Large intestine (tissue), 3 donors: ENCODE measurements around the gene SEMA3G. TPM values are rescaled to one million over a fixed set of nuclear protein-coding genes. Genes with fewer than 3 reads are reported as not detected.

Experiments used
- DNase-seq, 2 donors: peaks; one replicate each; pipeline versions ENCODE4 v3.0.0 to v3.0.0-alpha.2; 2013
- H3K27ac ChIP-seq: one replicate; pipeline ENCODE4 v1.5.1; 2013; ENCODE audit warnings: low read length
- H3K27me3 ChIP-seq: 2 replicates; pipeline ENCODE4 v1.6.1; 2013; ENCODE audit warnings: low read length; ENCODE audit not compliant: control insufficient read depth, insufficient read depth
- H3K36me3 ChIP-seq: 2 replicates; pipeline ENCODE4 v1.6.1; 2013; ENCODE audit warnings: low read length; ENCODE audit not compliant: control insufficient read depth, insufficient read depth
- H3K4me1 ChIP-seq: one replicate; pipeline ENCODE4 v1.6.1; 2013; ENCODE audit warnings: low read length; ENCODE audit not compliant: control insufficient read depth, insufficient read depth
- H3K4me3 ChIP-seq: one replicate; pipeline ENCODE4 v1.5.1; 2013; ENCODE audit warnings: low read length
- H3K9me3 ChIP-seq: one replicate; pipeline ENCODE4 v1.6.1; 2013; ENCODE audit warnings: mild to moderate bottlenecking, low read depth, low read length, moderate library complexity; ENCODE audit not compliant: control insufficient read depth
- WGBS: methylation state at CpG from one replicate; pipeline ENCODE4 v1.1.5; 2013; ENCODE audit warnings: low lambda C conversion rate; ENCODE audit not compliant: insufficient coverage; 5-methylcytosine and 5-hydroxymethylcytosine counted together
- polyA plus RNA-seq: library from polyadenylated mRNA; unstranded; fragments of 120-200 nt; gene quantifications from one replicate; pipeline ENCODE4 v1.2.1, GENCODE V29; 2013

SEMA3G gene
- polyA plus RNA-seq, 1 donor, result 2.9 TPM

DNA sequence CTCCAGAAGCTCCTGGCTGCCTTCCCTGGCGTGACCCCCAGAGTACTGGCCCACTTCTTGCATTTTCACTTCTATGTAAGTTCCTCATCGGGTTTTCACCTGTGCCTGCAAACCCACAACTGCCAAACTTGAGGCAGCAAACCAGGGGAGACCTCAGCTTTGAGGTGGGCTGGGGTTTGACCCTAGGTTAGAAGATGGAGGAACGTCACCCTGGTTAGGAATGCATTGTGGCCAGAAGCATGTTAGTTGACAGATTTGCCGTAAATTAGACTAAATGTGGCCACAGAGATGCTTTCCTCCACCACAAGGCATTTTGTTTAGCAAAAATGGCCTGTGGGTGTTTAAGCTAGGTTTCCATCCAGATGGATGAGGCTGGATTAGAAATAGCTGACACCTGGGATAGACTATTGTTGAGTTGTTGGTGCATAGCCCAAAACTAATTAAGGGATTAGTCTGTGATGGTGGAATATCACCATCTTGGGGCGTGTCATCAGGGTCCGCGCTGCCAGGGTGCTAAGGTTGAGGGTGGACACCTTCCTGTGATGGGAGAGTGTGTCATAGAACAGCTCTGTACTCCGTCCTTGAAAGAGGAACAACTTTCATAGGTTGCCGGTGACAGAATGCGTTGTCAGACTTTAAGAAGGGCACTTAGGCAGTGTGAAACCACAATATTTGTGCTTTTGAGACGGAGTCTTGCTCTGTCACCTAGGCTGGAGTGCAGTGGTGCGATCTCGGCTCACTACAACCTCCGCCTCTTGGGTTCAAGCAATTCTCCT is 14.1 kb upstream of the SEMA3G start:
- peaks cover 44% of the 10 kb centered on the region for H3K36me3 ChIP-seq
- no peaks in the 10 kb centered on the region for H3K9me3 ChIP-seq
- no peak overlapping the region for H3K4me3 ChIP-seq
- no peaks in the 10 kb centered on the region for H3K27me3 ChIP-seq
- DNase-seq, result no peak
- H3K27ac ChIP-seq, result no peak overlapping the region
- WGBS, result no CpG with 5 or more reads among the region's 14 CpGs
- H3K4me1 ChIP-seq, result peaks cover 12% of the 10 kb centered on the region

DNA sequence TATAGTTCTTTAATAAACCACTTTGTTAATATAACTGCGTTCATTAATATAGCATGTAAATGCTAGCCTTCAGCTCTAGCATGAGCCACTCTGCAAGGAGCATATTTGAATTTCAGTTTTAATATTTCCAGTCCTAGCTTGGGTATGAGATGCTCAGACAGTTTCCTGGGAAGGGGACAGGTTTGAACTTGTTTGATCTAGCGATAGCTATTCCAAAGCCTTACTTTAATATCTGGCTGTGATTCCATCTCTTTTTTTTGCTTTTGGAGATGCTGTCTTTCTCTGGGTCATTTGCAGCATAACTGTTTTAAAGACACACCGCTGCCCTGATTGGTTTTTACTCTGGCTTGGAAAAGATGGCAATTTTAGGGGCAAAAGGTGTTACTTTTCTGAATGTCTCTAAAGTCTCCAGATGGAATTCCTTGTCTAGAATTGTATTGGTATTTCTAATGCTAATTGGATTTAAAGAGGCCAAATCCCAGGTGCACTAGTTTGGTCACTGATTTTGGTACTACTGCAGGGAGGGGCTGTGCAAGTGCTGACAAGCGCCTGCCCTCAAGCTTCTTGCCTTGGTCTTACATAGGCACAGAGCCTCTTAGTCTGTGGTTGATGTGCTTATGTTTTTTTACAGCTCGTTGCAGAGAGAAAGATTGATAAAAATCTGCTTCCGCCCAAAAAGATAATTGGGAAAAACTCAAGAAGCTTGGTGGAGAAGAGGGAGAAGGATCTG is 13.3 kb upstream of the SEMA3G start:
- WGBS, result 94% methylated on average over 2 of the region's 6 CpGs
- no peak for DNase-seq
- H3K27me3 ChIP-seq, result no peaks in the 10 kb centered on the region
- no peak overlapping the region for H3K4me3 ChIP-seq
- H3K9me3 ChIP-seq, result no peaks in the 10 kb centered on the region
- H3K4me1 ChIP-seq, result peaks cover 17% of the 10 kb centered on the region
- H3K27ac ChIP-seq, result no peak overlapping the region
- H3K36me3 ChIP-seq, result peaks cover 42% of the 10 kb centered on the region

DNA sequence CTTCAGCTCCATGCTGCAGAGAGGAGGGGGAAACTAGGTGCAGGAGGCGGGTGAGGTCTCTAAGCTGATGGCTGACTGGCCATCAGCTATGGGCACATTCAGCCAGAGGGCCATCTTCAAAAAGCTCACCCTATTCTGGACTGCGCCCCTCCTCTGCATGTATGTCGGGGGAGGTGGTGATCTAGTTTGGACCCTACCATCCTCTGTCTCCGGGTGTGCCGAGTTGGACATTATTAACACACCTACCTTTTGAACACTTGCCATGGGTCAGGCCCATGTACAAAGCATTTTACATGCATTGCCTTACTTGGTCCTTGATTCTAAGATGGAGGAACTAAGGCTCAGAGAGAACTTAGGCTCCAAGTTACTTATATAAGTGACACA is 11.9 kb upstream of the SEMA3G start:
- Histone ChIP-seq H3K27me3 (no peaks in the 10 kb centered on the region), H3K4me1 (peaks cover 22% of the 10 kb centered on the region), H3K36me3 (peaks cover 33% of the 10 kb centered on the region), H3K4me3 (peak overlapping the region; percentile 98), H3K9me3 (no peaks in the 10 kb centered on the region), H3K27ac (no peak overlapping the region)
- no CpG with 5 or more reads among the region's 5 CpGs for WGBS
- no peak for DNase-seq

DNA sequence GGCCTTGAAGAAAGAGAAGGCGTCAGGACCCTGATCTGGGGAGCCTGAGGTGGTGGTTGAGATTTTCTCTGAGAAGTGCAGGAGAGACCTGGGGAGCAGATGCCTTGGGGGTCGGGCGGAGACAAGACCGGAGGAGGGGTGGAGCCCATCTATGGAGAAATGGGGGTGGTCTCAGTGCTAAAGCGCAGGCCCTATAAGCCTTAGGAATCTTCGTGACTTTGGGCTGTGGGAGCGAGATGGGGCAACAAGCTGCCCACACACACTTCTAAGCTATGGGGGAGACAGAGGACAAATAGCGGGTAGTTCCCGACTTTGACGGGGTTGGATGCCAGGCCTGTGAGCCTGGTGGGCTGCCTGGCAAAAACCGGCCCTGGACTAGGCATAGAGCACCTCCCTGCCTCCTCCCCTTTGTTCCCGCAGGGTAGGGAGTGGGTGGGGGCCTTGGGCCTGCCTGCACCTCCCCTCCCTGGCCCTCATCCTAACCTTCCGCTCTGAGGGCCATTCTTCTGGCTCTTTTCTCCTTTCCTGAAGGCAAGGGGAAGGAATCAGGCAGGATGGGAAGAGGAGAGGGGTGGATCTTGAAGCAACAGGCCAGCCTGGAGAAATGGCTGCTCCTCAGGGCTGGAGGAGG is 11.4 kb upstream of the SEMA3G start:
- peak in 1 of 2 donors; percentile 43 for DNase-seq
- Histone ChIP-seq H3K4me1 (peaks cover 22% of the 10 kb centered on the region), H3K36me3 (peaks cover 32% of the 10 kb centered on the region), H3K4me3 (peak overlapping the region; percentile 98), H3K27ac (peak overlapping the region; percentile 70), H3K9me3 (no peaks in the 10 kb centered on the region), H3K27me3 (no peaks in the 10 kb centered on the region)
- WGBS, result no CpG with 5 or more reads among the region's 13 CpGs

DNA sequence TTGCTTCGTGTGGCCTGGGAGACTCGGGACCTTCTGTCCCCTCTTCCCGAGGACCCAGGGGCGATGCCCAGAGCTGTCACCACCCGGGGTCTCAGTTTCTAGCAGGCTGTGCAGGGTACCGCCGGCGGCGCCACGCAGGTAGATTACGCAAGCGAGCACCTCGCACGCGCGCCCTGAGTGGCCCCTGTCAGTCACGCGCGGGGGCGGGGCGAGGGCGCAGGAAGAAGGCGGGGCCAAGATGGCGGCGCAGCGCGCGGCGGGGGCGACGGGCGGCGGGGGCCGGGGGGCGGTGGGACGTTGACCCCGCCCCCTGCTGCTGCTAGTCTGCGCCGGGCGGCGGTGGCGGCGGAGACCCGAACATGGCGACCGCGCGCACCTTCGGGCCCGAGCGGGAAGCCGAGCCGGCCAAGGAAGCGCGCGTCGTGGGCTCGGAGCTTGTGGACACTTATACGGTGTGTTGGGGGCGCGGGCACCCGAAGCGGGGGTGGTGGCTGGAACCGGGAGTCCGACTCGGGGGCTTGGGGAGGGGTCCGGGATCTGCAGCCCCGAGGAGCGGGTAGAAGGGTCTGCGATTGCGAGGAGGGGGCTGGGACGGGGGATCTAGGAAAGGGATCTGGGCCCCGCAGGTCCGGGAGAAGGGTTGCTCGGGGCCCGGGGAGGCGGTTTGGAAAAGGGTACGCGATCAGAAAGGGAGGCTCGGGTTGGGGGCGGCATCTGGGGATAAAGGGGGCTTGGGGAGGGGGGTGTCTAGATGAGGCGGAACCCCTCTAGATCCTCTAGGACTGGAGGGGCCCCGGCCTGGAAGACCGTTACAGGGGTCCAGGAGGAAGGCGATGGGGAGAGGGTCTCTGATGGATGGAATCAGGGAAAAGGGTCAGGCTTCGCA is 10.6 kb upstream of the SEMA3G start, which contains the start of gene NISCH:
Gene NISCH (plus strand): TSS at position 322 of the 886 bp plus-strand sequence. CDS start 38 bp downstream, at position 360.
- peak; percentile 81 to 86 for DNase-seq
- Histone ChIP-seq H3K36me3 (peaks cover 25% of the 10 kb centered on the region), H3K9me3 (no peaks in the 10 kb centered on the region), H3K4me1 (peaks cover 22% of the 10 kb centered on the region), H3K27me3 (no peaks in the 10 kb centered on the region), H3K4me3 (peak within 1 kb of the TSS; percentile 98), H3K27ac (peak within 1 kb of the TSS; percentile 76)
- 20% methylated on average over 1 of the region's 86 CpGs for WGBS

DNA sequence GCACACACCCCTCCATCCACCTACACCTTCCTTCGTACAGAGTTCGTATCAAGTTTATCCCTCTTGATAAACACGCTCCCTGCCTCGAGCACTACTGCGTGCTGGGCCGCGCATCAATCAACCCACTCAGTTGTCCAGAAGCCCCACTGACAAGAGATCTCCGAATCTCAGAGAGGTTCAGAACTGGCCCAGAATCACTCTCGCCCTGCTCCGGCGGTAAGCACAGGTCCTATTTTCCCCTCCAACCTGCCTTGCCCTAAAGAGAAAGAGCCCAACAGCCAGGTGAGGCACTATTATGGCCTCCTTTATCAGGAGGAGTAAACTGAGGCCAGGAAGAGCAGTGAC is 10.0 kb upstream of the SEMA3G start:
- peaks cover 26% of the 10 kb centered on the region for H3K4me1 ChIP-seq
- peak overlapping the region; percentile 76 for H3K27ac ChIP-seq
- peaks cover 19% of the 10 kb centered on the region for H3K36me3 ChIP-seq
- H3K4me3 ChIP-seq, result peak overlapping the region; percentile 98
- DNase-seq, result no peak
- WGBS, result no CpG with 5 or more reads among the region's 11 CpGs
- no peaks in the 10 kb centered on the region for H3K9me3 ChIP-seq
- H3K27me3 ChIP-seq, result no peaks in the 10 kb centered on the region

DNA sequence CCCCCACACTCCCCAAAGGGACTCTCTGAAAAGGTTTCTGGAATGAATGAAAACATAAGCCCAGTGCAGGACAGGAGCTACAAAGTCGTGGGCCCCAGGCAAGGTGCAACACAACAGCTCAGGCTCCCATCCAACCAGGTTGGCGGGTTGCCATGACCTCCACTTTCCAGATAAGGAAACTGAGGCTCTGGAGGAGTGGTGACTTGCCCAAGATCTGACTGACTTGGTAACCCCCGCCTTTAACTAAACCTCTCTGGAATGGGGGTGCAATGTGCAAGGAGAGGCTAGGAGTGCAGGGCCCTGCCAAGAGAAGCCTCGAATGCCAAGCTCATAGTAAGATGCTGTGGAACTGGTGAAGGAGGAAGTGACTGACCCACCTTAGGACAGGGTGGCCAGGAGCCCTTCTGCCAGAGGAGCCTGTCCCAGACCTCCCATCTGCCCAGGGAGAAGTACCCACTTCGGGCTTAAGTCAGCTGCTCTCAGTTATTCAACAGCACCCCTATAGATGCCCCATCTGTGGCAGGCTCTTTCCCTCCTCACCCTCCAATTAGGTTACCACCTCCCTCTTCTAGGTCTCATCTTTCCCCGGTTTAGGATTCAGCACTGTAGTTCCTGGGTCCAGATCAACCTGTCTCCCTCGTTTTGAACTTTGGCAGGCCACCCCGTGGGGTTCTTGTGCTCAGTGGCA is 9.5 kb upstream of the SEMA3G start:
- WGBS, result no CpG with 5 or more reads among the region's 8 CpGs
- peaks cover 17% of the 10 kb centered on the region for H3K36me3 ChIP-seq
- H3K4me1 ChIP-seq, result peaks cover 27% of the 10 kb centered on the region
- no peak overlapping the region for H3K27ac ChIP-seq
- H3K4me3 ChIP-seq, result peak overlapping the region; percentile 98
- no peak for DNase-seq
- no peaks in the 10 kb centered on the region for H3K9me3 ChIP-seq
- no peaks in the 10 kb centered on the region for H3K27me3 ChIP-seq

DNA sequence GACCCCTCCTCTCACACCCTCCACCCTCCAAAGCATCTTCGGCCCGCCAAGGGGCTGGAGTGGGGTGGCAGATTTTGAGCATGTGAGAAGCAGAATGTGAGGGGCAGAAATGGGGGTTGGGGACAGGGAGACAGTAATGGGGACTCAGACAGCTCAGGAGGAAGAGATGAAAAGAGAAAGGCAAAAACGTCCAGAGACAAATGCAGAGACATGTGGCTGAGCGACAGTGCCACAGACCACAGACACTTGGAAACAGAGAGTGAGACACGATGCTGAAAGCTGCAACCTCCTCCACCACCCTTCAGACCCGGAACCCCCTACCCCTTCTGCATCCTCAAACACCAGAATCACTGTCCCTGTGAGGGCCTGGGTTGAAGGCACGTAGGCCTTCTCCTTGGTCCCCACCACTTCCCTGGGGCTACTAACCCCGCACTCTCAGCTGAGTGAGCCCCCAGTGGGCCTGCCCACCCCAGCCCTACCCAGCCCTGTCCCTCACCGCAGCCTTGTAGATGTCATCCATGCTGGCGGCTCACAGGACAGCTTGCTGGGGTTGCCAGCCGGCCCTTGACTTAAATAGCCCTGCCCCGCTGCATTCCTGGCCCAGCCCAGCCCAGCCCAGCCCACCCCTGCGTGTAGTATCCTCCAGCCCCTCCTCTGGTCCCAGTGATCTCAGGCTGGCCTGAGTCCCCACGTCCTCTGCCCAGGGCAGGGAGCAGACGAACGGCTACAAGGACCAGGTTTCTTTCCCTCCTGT is 8.8 kb upstream of the SEMA3G start, which contains the start of gene TNNC1:
Gene TNNC1 (minus strand): TSS at position 546 of the 754 bp plus-strand sequence. CDS start 26 bp downstream, at position 520.
- Histone ChIP-seq H3K4me1 (peaks cover 27% of the 10 kb centered on the region), H3K27ac (peak within 1 kb of the TSS; percentile 76), H3K36me3 (peaks cover 11% of the 10 kb centered on the region), H3K9me3 (no peaks in the 10 kb centered on the region), H3K27me3 (no peaks in the 10 kb centered on the region), H3K4me3 (peak within 1 kb of the TSS; percentile 98)
- 100% methylated on average over 1 of the region's 16 CpGs for WGBS
- peak in 1 of 2 donors; percentile 14 for DNase-seq
